Keratinocyte (primary cell): ENCODE measurements around the gene C7orf57. TPM values are rescaled to one million over a fixed set of nuclear protein-coding genes. Genes with fewer than 3 reads are reported as not detected.

Experiments used
- DNase-seq: peaks from one replicate; pipeline ENCODE4 v3.0.0-alpha.2; 2011; ENCODE audit warnings: low read depth, missing footprints, low spot score
- FAIRE-seq: peaks from 2 replicates; lab custom pipeline; 2011; peaks lifted over from hg19 to GRCh38; lab: Jason Lieb, UNC
- H2AFZ ChIP-seq: 2 replicates; pipeline ENCODE4 v1.6.0; 2012; ENCODE audit warnings: low read length, control low read depth, inconsistent platforms; ENCODE audit not compliant: control insufficient read depth
- H3K27ac ChIP-seq: 2 replicates; pipeline ENCODE4 v1.5.1; 2011; ENCODE audit warnings: low read length; ENCODE audit not compliant: control insufficient read depth, insufficient read depth
- H3K27me3 ChIP-seq: 3 replicates; pipeline ENCODE4 v1.6.0; 2011; ENCODE audit warnings: low read length; ENCODE audit not compliant: control insufficient read depth, insufficient read depth; ENCODE audit errors: extremely low read depth
- H3K36me3 ChIP-seq, 2 experiments: 2 replicates in 1 of 2; 3 replicates in 1 of 2; pipeline ENCODE4 v1.5.1; 2011; ENCODE audit warnings: low read length in 2 of 2, mild to moderate bottlenecking in 1 of 2; ENCODE audit not compliant: control insufficient read depth in 2 of 2, insufficient read depth in 2 of 2; ENCODE audit errors: extremely low read depth in 1 of 2
- H3K4me1 ChIP-seq: 3 replicates; pipeline ENCODE4 v1.5.1; 2011; ENCODE audit warnings: low read length; ENCODE audit not compliant: control insufficient read depth, insufficient read depth; ENCODE audit errors: extremely low read depth
- H3K4me2 ChIP-seq: 3 replicates; pipeline ENCODE4 v1.6.0; 2011; ENCODE audit warnings: low read depth, low read length; ENCODE audit not compliant: control insufficient read depth, insufficient read depth; ENCODE audit errors: extremely low read depth
- H3K4me3 ChIP-seq, 3 experiments: fragments of 200-600 bp in 1 of 3; sonication (generic) in 1 of 3; 2 replicates in 2 of 3; 3 replicates in 1 of 3; pipeline ENCODE4 v1.5.1; 2011 to 2016; ENCODE audit warnings: low read length in 3 of 3, mild to moderate bottlenecking in 3 of 3, control low read depth in 2 of 3, inconsistent platforms in 1 of 3, low read depth in 1 of 3, mixed read lengths in 1 of 3, mixed run types in 1 of 3, moderate library complexity in 1 of 3; ENCODE audit not compliant: control insufficient read depth in 2 of 3, insufficient read depth in 2 of 3; ENCODE audit errors: extremely low read depth in 1 of 3
- H3K79me2 ChIP-seq: 2 replicates; pipeline ENCODE4 v1.6.0; 2012; ENCODE audit warnings: low read length; ENCODE audit not compliant: control insufficient read depth, insufficient read depth
- H3K9ac ChIP-seq: 3 replicates; pipeline ENCODE4 v1.6.0; 2011; ENCODE audit warnings: low read length; ENCODE audit not compliant: control insufficient read depth, insufficient read depth; ENCODE audit errors: extremely low read depth
- H3K9me1 ChIP-seq: 3 replicates; pipeline ENCODE4 v1.6.0; 2011; ENCODE audit warnings: low read length; ENCODE audit not compliant: control insufficient read depth, insufficient read depth; ENCODE audit errors: extremely low read depth
- H3K9me3 ChIP-seq: 2 replicates; pipeline ENCODE4 v1.5.1; 2012; ENCODE audit warnings: low read depth, low read length; ENCODE audit not compliant: control insufficient read depth
- H4K20me1 ChIP-seq: 3 replicates; pipeline ENCODE4 v1.6.0; 2011; ENCODE audit warnings: low read length; ENCODE audit not compliant: control insufficient read depth, insufficient read depth; ENCODE audit errors: extremely low read depth
- EZH2 ChIP-seq: IDR thresholded peaks from one replicate; pipeline ENCODE4 v1.6.1; 2012; ENCODE audit warnings: inconsistent platforms, mild to moderate bottlenecking, low read length, moderate library complexity
- dilution Hi-C: fragments of 300-500 bp; cut with MboI; formaldehyde crosslinking; loops from one replicate; pipeline ENCODE4 v1.7.0; 2020; ENCODE audit warnings: low sequenced_read_pairs; ENCODE audit not compliant: extremely low pct_ligation_motif_present
- polyA plus RNA-seq, 5 experiments: library from polyadenylated mRNA; depleted of rRNA in 3 of 5; stranded (reverse) in 3 of 5; stranded (forward) in 1 of 5; unstranded in 1 of 5; fragments of >200 nt; gene quantifications; 1 replicate in 1 of 5; 2 replicates in 3 of 5; 3 replicates in 1 of 5; pipeline versions ENCODE4 v1.2.1 to v1.2.3, GENCODE V29; 2011 to 2012; ENCODE audit warnings: missing spikeins in 2 of 5, low read depth in 1 of 5, low replicate concordance in 1 of 5
- TF ChIP-seq, protein P1 (sequence below), 3 experiments: IDR thresholded peaks in 1 of 3; conservative IDR thresholded peaks in 1 of 3; optimal IDR thresholded peaks in 1 of 3; 2 replicates in 2 of 3; 3 replicates in 1 of 3; pipeline versions ENCODE3 to v1.5.1; 2011; ENCODE audit warnings: low read length in 3 of 3, mild to moderate bottlenecking in 3 of 3, moderate library complexity in 2 of 3, control low read depth in 1 of 3, inconsistent platforms in 1 of 3; ENCODE audit not compliant: insufficient read depth in 2 of 3; ENCODE audit errors: extremely low read depth in 1 of 3

C7orf57 gene
- polyA plus RNA-seq, 1 donor (not counting 4 experiments of a cell fraction or from before 2014, with no cell fraction given): 0.60 TPM

DNA sequence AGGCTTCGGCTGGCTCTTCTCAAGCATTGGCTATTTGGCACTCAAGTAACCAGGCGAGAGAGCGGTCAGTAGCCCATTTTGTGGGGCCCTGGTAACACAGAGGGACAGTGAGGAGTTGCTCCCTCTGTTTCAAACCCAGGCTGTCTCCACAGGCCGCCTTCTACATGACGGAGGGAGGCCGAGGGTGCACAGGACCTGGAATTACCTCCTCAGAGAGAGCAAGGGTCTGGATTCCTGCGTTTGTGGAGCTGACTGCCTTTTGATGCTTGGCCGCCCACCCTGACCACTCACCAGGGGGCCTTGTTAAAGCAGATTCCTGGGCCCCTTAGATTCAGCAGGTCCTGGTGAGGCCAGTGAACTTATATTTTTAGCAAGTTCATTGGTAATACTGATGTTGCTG is 66.0 kb downstream of the C7orf57 start:
- dilution Hi-C loops: no loop called here
- TF ChIP-seq, protein P1, sequence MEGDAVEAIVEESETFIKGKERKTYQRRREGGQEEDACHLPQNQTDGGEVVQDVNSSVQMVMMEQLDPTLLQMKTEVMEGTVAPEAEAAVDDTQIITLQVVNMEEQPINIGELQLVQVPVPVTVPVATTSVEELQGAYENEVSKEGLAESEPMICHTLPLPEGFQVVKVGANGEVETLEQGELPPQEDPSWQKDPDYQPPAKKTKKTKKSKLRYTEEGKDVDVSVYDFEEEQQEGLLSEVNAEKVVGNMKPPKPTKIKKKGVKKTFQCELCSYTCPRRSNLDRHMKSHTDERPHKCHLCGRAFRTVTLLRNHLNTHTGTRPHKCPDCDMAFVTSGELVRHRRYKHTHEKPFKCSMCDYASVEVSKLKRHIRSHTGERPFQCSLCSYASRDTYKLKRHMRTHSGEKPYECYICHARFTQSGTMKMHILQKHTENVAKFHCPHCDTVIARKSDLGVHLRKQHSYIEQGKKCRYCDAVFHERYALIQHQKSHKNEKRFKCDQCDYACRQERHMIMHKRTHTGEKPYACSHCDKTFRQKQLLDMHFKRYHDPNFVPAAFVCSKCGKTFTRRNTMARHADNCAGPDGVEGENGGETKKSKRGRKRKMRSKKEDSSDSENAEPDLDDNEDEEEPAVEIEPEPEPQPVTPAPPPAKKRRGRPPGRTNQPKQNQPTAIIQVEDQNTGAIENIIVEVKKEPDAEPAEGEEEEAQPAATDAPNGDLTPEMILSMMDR (optimal IDR thresholded peaks at IDR 0.05 in 1 of 3, IDR thresholded peaks at IDR 0.05 in 1 of 3, conservative IDR thresholded peaks at IDR 0.05 in 1 of 3; ENCODE audit: extremely low read depth in 1 of 3, insufficient read depth in 2 of 3, low read length in 3 of 3): no peak
- no peak for TF ChIP-seq EZH2
- peaks cover 45% of the 10 kb centered on the region for H3K79me2 ChIP-seq
- peaks cover 39% of the 10 kb centered on the region for H4K20me1 ChIP-seq
- no peak overlapping the region for H3K4me3 ChIP-seq
- H2AFZ ChIP-seq: no peak overlapping the region
- FAIRE-seq: no peak
- H3K9me1 ChIP-seq: peaks cover 3% of the 10 kb centered on the region
- no peak overlapping the region for H3K4me2 ChIP-seq
- no peak overlapping the region for H3K27ac ChIP-seq
- DNase-seq: no peak
- H3K9me3 ChIP-seq: no peaks in the 10 kb centered on the region
- H3K9ac ChIP-seq: no peak overlapping the region
- H3K27me3 ChIP-seq: no peaks in the 10 kb centered on the region
- peaks cover 56 to 89% of the 10 kb centered on the region in 2 experiments for H3K36me3 ChIP-seq
- H3K4me1 ChIP-seq: peaks cover 14% of the 10 kb centered on the region

DNA sequence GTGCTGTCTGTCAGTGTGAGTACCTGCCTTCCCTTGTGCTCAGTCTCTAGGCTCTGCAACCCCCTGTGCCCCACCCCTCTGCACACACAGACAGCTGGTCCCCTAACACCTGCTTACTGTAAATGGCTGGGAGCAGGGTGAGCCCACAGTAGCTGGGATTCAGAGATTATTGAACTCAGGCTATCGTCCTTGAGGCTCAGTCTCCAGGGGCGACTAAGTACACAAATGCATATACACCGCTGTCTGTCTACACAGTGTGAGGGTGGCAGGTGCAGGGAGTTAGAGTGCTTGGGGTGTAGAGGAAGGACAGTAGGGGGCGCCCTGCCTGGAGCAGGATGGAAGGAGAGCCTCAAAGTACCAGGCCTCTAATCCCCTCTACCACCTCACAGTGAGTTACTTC is 66.6 kb downstream of the C7orf57 start:
- FAIRE-seq (no peak), DNase-seq (no peak)
- Histone ChIP-seq H3K4me3 (no peak overlapping the region), H3K27me3 (no peaks in the 10 kb centered on the region), H4K20me1 (peaks cover 41% of the 10 kb centered on the region), H3K9me3 (no peaks in the 10 kb centered on the region), H3K36me3 (peaks cover 62 to 88% of the 10 kb centered on the region in 2 experiments), H3K27ac (no peak overlapping the region), H3K79me2 (peaks cover 39% of the 10 kb centered on the region), H3K4me2 (no peak overlapping the region), H3K9ac (no peak overlapping the region), H2AFZ (no peak overlapping the region), H3K9me1 (peaks cover 3% of the 10 kb centered on the region), H3K4me1 (peaks cover 8% of the 10 kb centered on the region)
- dilution Hi-C loops: no loop called here
- TF ChIP-seq EZH2: no peak
- TF ChIP-seq, protein P1 (optimal IDR thresholded peaks at IDR 0.05 in 1 of 3, IDR thresholded peaks at IDR 0.05 in 1 of 3, conservative IDR thresholded peaks at IDR 0.05 in 1 of 3; ENCODE audit: extremely low read depth in 1 of 3, insufficient read depth in 2 of 3, low read length in 3 of 3): peak; percentile 49 to 71 (median 56)
